Mesothelial cell of epicardium (in vitro differentiated cells): ENCODE data around the gene UCN. TPM values are rescaled to one million over a fixed set of nuclear protein-coding genes. Genes with fewer than 3 reads are reported as not detected.

Source experiments
- DNase-seq, 2 experiments: peaks; one replicate each; pipeline ENCODE4 v3.0.0; 2021; ENCODE audit warnings: low spot score in 2 of 2; ENCODE audit not compliant: unreplicated experiment in 2 of 2
- H3K27ac Mint-ChIP-seq: 2 replicates; pipeline ENCODE4 v1.8.0; 2021; ENCODE audit warnings: mixed read lengths
- H3K27me3 Mint-ChIP-seq: 2 replicates; pipeline ENCODE4 v1.8.0; 2021; ENCODE audit warnings: low read depth, mixed read lengths
- H3K36me3 Mint-ChIP-seq: 2 replicates; pipeline ENCODE4 v1.8.0; 2021; ENCODE audit warnings: mixed read lengths
- H3K4me1 Mint-ChIP-seq: 2 replicates; pipeline ENCODE4 v1.8.0; 2021; ENCODE audit warnings: mixed read lengths
- H3K4me3 Mint-ChIP-seq: 2 replicates; pipeline ENCODE4 v1.8.0; 2021; ENCODE audit warnings: mild to moderate bottlenecking, moderate library complexity, mixed read lengths
- H3K9me3 Mint-ChIP-seq: 2 replicates; pipeline ENCODE4 v1.8.0; 2021; ENCODE audit warnings: mixed read lengths
- CTCF ChIP-seq: fragments of 200-600 bp; sonication (generic); IDR thresholded peaks from one replicate; pipeline ENCODE4 v1.5.0; 2021; ENCODE audit warnings: antibody characterized with exemption; ENCODE audit not compliant: unreplicated experiment
- total RNA-seq: library from RNA; stranded (reverse); gene quantifications from 3 replicates; pipeline ENCODE4 v1.2.1, GENCODE V29; 2021

Gene UCN
- total RNA-seq, 1 donor from 2014 or later: 4.4 TPM

GRCh38 chr2:27297195-27297594 lies 11.1 kb downstream of the UCN start:
- no peak overlapping the region for H3K4me3 Mint-ChIP-seq
- TF ChIP-seq CTCF: no peak
- no peak for DNase-seq
- H3K9me3 Mint-ChIP-seq: no peaks in the 10 kb centered on the region
- peaks cover 21% of the 10 kb centered on the region for H3K27me3 Mint-ChIP-seq
- H3K4me1 Mint-ChIP-seq: peaks cover 17% of the 10 kb centered on the region
- no peak overlapping the region for H3K27ac Mint-ChIP-seq
- no peaks in the 10 kb centered on the region for H3K36me3 Mint-ChIP-seq

GRCh38 chr2:27296481-27296880 lies 11.8 kb downstream of the UCN start:
- no peak overlapping the region for H3K4me3 Mint-ChIP-seq
- H3K4me1 Mint-ChIP-seq: peaks cover 23% of the 10 kb centered on the region
- no peaks in the 10 kb centered on the region for H3K9me3 Mint-ChIP-seq
- DNase-seq: no peak
- H3K27ac Mint-ChIP-seq: no peak overlapping the region
- H3K27me3 Mint-ChIP-seq: peaks cover 21% of the 10 kb centered on the region
- TF ChIP-seq CTCF: no peak
- no peaks in the 10 kb centered on the region for H3K36me3 Mint-ChIP-seq

- Mint-ChIP-seq H3K27ac (no peak overlapping the region), H3K9me3 (no peaks in the 10 kb centered on the region), H3K4me1 (peaks cover 24% of the 10 kb centered on the region), H3K27me3 (peaks cover 21% of the 10 kb centered on the region), H3K4me3 (no peak overlapping the region), H3K36me3 (no peaks in the 10 kb centered on the region)
- no peak for TF ChIP-seq CTCF
- no peak for DNase-seq
Measured at GRCh38 chr2:27294928-27295327, 13.3 kb downstream of the UCN start.

GRCh38 chr2:27291865-27292264 lies 16.4 kb downstream of the UCN start:
- Mint-ChIP-seq H3K9me3 (no peaks in the 10 kb centered on the region), H3K4me3 (no peak overlapping the region), H3K27ac (no peak overlapping the region), H3K27me3 (peaks cover 13% of the 10 kb centered on the region), H3K4me1 (peaks cover 27% of the 10 kb centered on the region), H3K36me3 (no peaks in the 10 kb centered on the region)
- DNase-seq: no peak
- TF ChIP-seq CTCF: no peak

GRCh38 chr2:27290549-27290948 lies 17.7 kb downstream of the UCN start:
- no peak for DNase-seq
- TF ChIP-seq CTCF: no peak
- peaks cover 27% of the 10 kb centered on the region for H3K4me1 Mint-ChIP-seq
- no peaks in the 10 kb centered on the region for H3K36me3 Mint-ChIP-seq
- no peaks in the 10 kb centered on the region for H3K9me3 Mint-ChIP-seq
- H3K4me3 Mint-ChIP-seq: no peak overlapping the region
- no peak overlapping the region for H3K27ac Mint-ChIP-seq
- H3K27me3 Mint-ChIP-seq: peaks cover 15% of the 10 kb centered on the region

GRCh38 chr2:27288610-27289009 lies 19.6 kb downstream of the UCN start:
- no peak for DNase-seq
- H3K27ac Mint-ChIP-seq: no peak overlapping the region
- no peaks in the 10 kb centered on the region for H3K9me3 Mint-ChIP-seq
- H3K4me3 Mint-ChIP-seq: no peak overlapping the region
- H3K4me1 Mint-ChIP-seq: peaks cover 22% of the 10 kb centered on the region
- no peaks in the 10 kb centered on the region for H3K36me3 Mint-ChIP-seq
- TF ChIP-seq CTCF: no peak
- peaks cover 30% of the 10 kb centered on the region for H3K27me3 Mint-ChIP-seq
